ENCODE data around the gene PC.

GRCh38 chr11:66929753-66930152 is 28.4 kb downstream of the PC start:
- TF ChIP-seq, protein P1, sequence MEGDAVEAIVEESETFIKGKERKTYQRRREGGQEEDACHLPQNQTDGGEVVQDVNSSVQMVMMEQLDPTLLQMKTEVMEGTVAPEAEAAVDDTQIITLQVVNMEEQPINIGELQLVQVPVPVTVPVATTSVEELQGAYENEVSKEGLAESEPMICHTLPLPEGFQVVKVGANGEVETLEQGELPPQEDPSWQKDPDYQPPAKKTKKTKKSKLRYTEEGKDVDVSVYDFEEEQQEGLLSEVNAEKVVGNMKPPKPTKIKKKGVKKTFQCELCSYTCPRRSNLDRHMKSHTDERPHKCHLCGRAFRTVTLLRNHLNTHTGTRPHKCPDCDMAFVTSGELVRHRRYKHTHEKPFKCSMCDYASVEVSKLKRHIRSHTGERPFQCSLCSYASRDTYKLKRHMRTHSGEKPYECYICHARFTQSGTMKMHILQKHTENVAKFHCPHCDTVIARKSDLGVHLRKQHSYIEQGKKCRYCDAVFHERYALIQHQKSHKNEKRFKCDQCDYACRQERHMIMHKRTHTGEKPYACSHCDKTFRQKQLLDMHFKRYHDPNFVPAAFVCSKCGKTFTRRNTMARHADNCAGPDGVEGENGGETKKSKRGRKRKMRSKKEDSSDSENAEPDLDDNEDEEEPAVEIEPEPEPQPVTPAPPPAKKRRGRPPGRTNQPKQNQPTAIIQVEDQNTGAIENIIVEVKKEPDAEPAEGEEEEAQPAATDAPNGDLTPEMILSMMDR (conservative IDR thresholded peaks at IDR 0.05; ENCODE audit: low read depth in 2 of 2): no peak
- TF ChIP-seq EZH2phosphoT487 (IDR thresholded peaks at IDR 0.05; ENCODE audit: unreplicated experiment) (no peak), CREB1 (CRISPR knock-in tag; IDR thresholded peaks at IDR 0.05; ENCODE audit: low read depth) (no peak), POLR2AphosphoS5 (IDR thresholded peaks at IDR 0.05; ENCODE audit: low read depth) (no peak), EZH2 (IDR thresholded peaks at IDR 0.05; ENCODE audit: low read depth, unreplicated experiment) (no peak)
